ENCODE measurements around the gene MARCKS.

- TF ChIP-seq POLR2A (IDR thresholded peaks at IDR 0.05) (no peak), CTCF (IDR thresholded peaks at IDR 0.05) (no peak)
Measured at GRCh38 chr6:113875470-113875869, 18.3 kb downstream of the MARCKS start.
